Measurements from ENCODE around the gene SELENOV. TPM values are rescaled to one million over a fixed set of nuclear protein-coding genes. Genes with fewer than 3 reads are reported as not detected.

The SELENOV gene
- not detected in 2 replicates for total RNA-seq

GRCh38 chr19:39514840-39515550 is at the start of gene SELENOV:
SELENOV (plus strand) TSS chr19:39515139; CDS start chr19:39515213, 74 bp downstream.

GRCh38 chr19:39480337-39481228 is 34.4 kb upstream of the SELENOV start, which contains the start of gene TIMM50:
TIMM50 (plus strand) TSS chr19:39480838; CDS start chr19:39480854, 16 bp downstream.

GRCh38 chr19:39498798-39499642 is 15.9 kb upstream of the SELENOV start, which contains the start of gene DLL3:
DLL3 (plus strand) TSS chr19:39498947; CDS start chr19:39498975, 28 bp downstream.

GRCh38 chr19:39532233-39533002 is 17.5 kb downstream of the SELENOV start, which contains the start of gene EID2B:
EID2B (minus strand) TSS chr19:39532852; CDS start chr19:39532802, 50 bp downstream.

GRCh38 chr19:39539518-39540332 is 24.8 kb downstream of the SELENOV start, which contains the start of gene EID2:
EID2 (minus strand) TSS chr19:39540161; CDS start chr19:39540079, 82 bp downstream.

Other genes starting within 250 kb of the SELENOV start
- not detected in 2 replicates for gene IFNL2, start 246.7 kb upstream of the SELENOV start, total RNA-seq
- gene IFNL1, start 218.7 kb upstream of the SELENOV start, total RNA-seq = not detected in 2 replicates
- under 0.01 and 0.28 TPM in 2 replicates for gene LRFN1, start 194.3 kb upstream of the SELENOV start, total RNA-seq
- gene GMFG, start 179.1 kb upstream of the SELENOV start, total RNA-seq = not detected in 2 replicates
- 27.7 and 86.7 TPM in 2 replicates for gene SAMD4B, start 172.7 kb upstream of the SELENOV start, total RNA-seq
- gene PAF1, start 124.0 kb upstream of the SELENOV start, total RNA-seq = 36.4 and 40.0 TPM in 2 replicates
- 13.7 TPM in 2 replicates for gene MED29, start 123.8 kb upstream of the SELENOV start, total RNA-seq
- gene ZFP36, start 108.3 kb upstream of the SELENOV start, total RNA-seq = 6.5 and 14.8 TPM in 2 replicates
- 4.8 and 20.1 TPM in 2 replicates for gene PLEKHG2, start 102.5 kb upstream of the SELENOV start, total RNA-seq
- gene RPS16, start 79.2 kb upstream of the SELENOV start, total RNA-seq = 143 and 397 TPM in 2 replicates
- 39.0 and 69.6 TPM in 2 replicates for gene SUPT5H, start 69.6 kb upstream of the SELENOV start, total RNA-seq
- 52.6 and 82.4 TPM in 2 replicates for gene TIMM50, start 34.3 kb upstream of the SELENOV start, total RNA-seq
- 0.07 and 0.34 TPM in 2 replicates for gene DLL3, start 16.2 kb upstream of the SELENOV start, total RNA-seq
- 0.71 and 1.0 TPM in 2 replicates for gene EID2B, start 17.7 kb downstream of the SELENOV start, total RNA-seq
- 5.4 and 8.5 TPM in 2 replicates for gene EID2, start 25.0 kb downstream of the SELENOV start, total RNA-seq
- not detected in 2 replicates for gene LGALS13, start 87.4 kb downstream of the SELENOV start, total RNA-seq
- gene LGALS16, start 140.8 kb downstream of the SELENOV start, total RNA-seq = not detected in 2 replicates
- not detected in 2 replicates for gene LGALS14, start 189.3 kb downstream of the SELENOV start, total RNA-seq
- not detected in 2 replicates for gene CLC, start 222.9 kb downstream of the SELENOV start, total RNA-seq

Measured in nasal cavity respiratory epithelium epithelial cell of viscerocranial mucosa (primary cell).